ENCODE results near the gene THBS1. TPM values are rescaled to one million over a fixed set of nuclear protein-coding genes. Genes with fewer than 3 reads are reported as not detected.

THBS1 gene
- total RNA-seq, 2 experiments from 2014 or later, result 9.5 to 10.5 TPM

DNA sequence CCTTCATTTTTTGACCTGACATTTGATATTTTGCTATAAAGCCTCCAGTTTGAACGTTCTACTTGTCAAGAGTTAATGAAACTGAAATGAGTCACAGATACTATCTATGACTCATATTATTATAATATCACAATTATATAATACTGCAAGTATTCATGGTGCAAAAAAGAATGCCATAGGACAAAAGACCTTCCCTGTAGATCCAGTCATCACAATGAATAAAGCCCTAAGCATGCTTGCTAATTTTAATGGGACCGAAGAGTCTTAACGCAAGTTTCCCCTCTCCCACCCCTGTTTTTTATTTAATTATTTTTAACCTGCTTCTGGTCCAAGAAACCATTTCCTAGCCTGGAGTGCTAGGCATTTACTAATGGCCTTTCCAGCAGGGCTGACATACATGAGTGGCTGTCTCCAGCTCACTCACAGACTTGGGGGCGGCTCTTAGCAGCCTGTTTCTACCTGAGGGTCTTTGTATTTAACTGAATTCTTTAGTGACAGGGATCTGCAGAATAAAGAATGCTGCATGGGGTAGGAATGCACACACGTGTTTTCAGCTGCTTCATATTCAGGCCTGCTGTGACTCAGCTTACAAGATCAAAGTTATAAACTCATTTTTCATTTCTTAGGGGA lies 61.2 kb downstream of the THBS1 start:
- no peaks in the 10 kb centered on the region for H3K36me3 ChIP-seq (ENCODE audit: insufficient read depth, low read length)
- DNase-seq (no peak), ATAC-seq (ENCODE audit: poor library complexity) (peak; percentile 27)
- no peaks in the 10 kb centered on the region for H3K27me3 ChIP-seq (ENCODE audit: control insufficient read depth in 1 of 2, insufficient read depth in 2 of 2, low read length in 2 of 2)
- H3K4me1 ChIP-seq (ENCODE audit: insufficient read depth, low read length), result peaks cover 5% of the 10 kb centered on the region
- peaks cover 5% of the 10 kb centered on the region for H3K4me1 Mint-ChIP-seq (ENCODE audit: low read depth)
- H3K9me3 Mint-ChIP-seq, result no peaks in the 10 kb centered on the region
- POLR2A ChIA-PET, result interaction anchor here (1.0 to 2.6 kb wide), 3 partner anchors 8 to 17 kb away, joined by 3 to 9 read pairs (median 4); no protein-coding TSS in a partner anchor
- intact Hi-C loops (cut with DNase I, micrococcal nuclease), result no loop called here
- H3K4me3 ChIP-seq (ENCODE audit: low read length), result no peak overlapping the region
- peaks cover 5% of the 10 kb centered on the region for H3K27me3 Mint-ChIP-seq
- TF ChIP-seq, protein P1, sequence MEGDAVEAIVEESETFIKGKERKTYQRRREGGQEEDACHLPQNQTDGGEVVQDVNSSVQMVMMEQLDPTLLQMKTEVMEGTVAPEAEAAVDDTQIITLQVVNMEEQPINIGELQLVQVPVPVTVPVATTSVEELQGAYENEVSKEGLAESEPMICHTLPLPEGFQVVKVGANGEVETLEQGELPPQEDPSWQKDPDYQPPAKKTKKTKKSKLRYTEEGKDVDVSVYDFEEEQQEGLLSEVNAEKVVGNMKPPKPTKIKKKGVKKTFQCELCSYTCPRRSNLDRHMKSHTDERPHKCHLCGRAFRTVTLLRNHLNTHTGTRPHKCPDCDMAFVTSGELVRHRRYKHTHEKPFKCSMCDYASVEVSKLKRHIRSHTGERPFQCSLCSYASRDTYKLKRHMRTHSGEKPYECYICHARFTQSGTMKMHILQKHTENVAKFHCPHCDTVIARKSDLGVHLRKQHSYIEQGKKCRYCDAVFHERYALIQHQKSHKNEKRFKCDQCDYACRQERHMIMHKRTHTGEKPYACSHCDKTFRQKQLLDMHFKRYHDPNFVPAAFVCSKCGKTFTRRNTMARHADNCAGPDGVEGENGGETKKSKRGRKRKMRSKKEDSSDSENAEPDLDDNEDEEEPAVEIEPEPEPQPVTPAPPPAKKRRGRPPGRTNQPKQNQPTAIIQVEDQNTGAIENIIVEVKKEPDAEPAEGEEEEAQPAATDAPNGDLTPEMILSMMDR (IDR thresholded peaks at IDR 0.05), result no peak
- no peaks in the 10 kb centered on the region for H3K36me3 Mint-ChIP-seq (ENCODE audit: low read depth)
- peak overlapping the region; percentile 28 for H3K27ac Mint-ChIP-seq
- no peak overlapping the region for H3K27ac ChIP-seq (ENCODE audit: low read depth in 1 of 2, low read length in 2 of 2)
- no peak overlapping the region for H3K4me3 Mint-ChIP-seq
- H3K9me3 ChIP-seq (ENCODE audit: control insufficient read depth in 1 of 2, insufficient read depth in 1 of 2, low read length in 2 of 2), result peaks cover 0 to 6% of the 10 kb centered on the region in 2 experiments
- CTCF ChIA-PET, result interaction anchor here (1.3 to 2.1 kb wide), 4 partner anchors 12 to 115 kb away, joined by 4 to 9 read pairs (median 6); no protein-coding TSS in a partner anchor

DNA sequence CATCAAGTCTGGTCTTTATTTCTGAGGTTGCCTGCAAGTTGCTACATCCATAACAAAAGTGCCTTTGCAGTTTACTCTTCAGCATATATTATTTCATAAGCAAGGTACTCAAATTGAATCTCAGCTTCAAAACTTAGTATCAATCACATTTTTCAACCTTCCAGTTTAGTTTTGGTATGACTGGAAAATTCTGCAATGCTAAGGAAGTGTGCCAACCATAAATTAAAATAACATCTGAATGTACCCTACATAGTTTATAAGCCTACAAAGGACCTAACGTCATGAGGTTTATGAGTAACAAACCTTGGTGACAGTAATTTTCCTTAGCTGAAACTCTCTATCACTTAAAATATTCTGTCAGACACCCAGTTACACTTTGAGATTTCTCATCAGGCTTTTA lies 62.8 kb downstream of the THBS1 start:
- DNase-seq, result no peak
- Mint-ChIP-seq H3K27me3 (no peaks in the 10 kb centered on the region), H3K27ac (no peak overlapping the region), H3K4me3 (no peak overlapping the region), H3K4me1 (ENCODE audit: low read depth) (peaks cover 5% of the 10 kb centered on the region), H3K36me3 (ENCODE audit: low read depth) (no peaks in the 10 kb centered on the region), H3K9me3 (no peaks in the 10 kb centered on the region)
- H3K27me3 ChIP-seq (ENCODE audit: control insufficient read depth in 1 of 2, insufficient read depth in 2 of 2, low read length in 2 of 2), result no peaks in the 10 kb centered on the region
- no peak for ATAC-seq (ENCODE audit: poor library complexity)
- intact Hi-C loops (cut with DNase I, micrococcal nuclease), result no loop called here
- no peak overlapping the region for H3K4me3 ChIP-seq (ENCODE audit: low read length)
- ChIA-PET CTCF (interaction anchor here (1.4 kb wide), 1 partner anchor 42 kb away, joined by 4 read pairs; no protein-coding TSS in a partner anchor), POLR2A (no interaction called here)
- peaks cover 0 to 6% of the 10 kb centered on the region in 2 experiments for H3K9me3 ChIP-seq (ENCODE audit: control insufficient read depth in 1 of 2, insufficient read depth in 1 of 2, low read length in 2 of 2)
- TF ChIP-seq, protein P1 (IDR thresholded peaks at IDR 0.05), result no peak
- no peaks in the 10 kb centered on the region for H3K36me3 ChIP-seq (ENCODE audit: insufficient read depth, low read length)
- H3K4me1 ChIP-seq (ENCODE audit: insufficient read depth, low read length), result peaks cover 5% of the 10 kb centered on the region
- H3K27ac ChIP-seq (ENCODE audit: low read depth in 1 of 2, low read length in 2 of 2), result no peak overlapping the region

DNA sequence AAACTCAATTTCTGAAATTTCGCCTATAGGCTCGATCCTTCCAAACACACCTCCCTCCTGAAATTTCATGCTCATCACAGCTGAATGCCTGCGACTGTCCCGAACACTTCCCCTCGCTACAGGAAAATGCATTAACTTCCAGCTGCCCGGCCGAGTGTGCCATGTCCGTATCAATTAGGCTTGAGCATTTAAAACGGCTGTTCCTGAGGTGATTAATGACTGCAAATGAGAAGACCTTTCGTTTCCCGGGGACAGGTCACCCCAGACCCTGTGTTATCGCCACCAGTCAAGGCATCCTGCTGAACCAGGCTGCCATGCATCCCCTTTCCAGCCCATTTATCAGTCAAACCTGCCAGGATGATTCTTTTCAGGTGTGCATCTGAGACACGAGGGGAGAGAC lies 63.3 kb downstream of the THBS1 start:
- TF ChIP-seq, protein P1 (IDR thresholded peaks at IDR 0.05), result no peak
- DNase-seq, result no peak
- Mint-ChIP-seq H3K9me3 (no peaks in the 10 kb centered on the region), H3K27me3 (no peaks in the 10 kb centered on the region), H3K27ac (no peak overlapping the region), H3K4me3 (no peak overlapping the region), H3K36me3 (ENCODE audit: low read depth) (no peaks in the 10 kb centered on the region), H3K4me1 (ENCODE audit: low read depth) (peaks cover 5% of the 10 kb centered on the region)
- H3K27ac ChIP-seq (ENCODE audit: low read depth in 1 of 2, low read length in 2 of 2), result no peak overlapping the region
- H3K4me3 ChIP-seq (ENCODE audit: low read length), result no peak overlapping the region
- ATAC-seq (ENCODE audit: poor library complexity), result no peak
- intact Hi-C loops (cut with DNase I, micrococcal nuclease), result no loop called here
- H3K9me3 ChIP-seq (ENCODE audit: control insufficient read depth in 1 of 2, insufficient read depth in 1 of 2, low read length in 2 of 2), result peaks cover 0 to 6% of the 10 kb centered on the region in 2 experiments
- ChIA-PET POLR2A (no interaction called here), CTCF (interaction anchor here (1.4 kb wide), 1 partner anchor 42 kb away, joined by 4 read pairs; no protein-coding TSS in a partner anchor)
- H3K4me1 ChIP-seq (ENCODE audit: insufficient read depth, low read length), result peaks cover 5% of the 10 kb centered on the region
- no peaks in the 10 kb centered on the region for H3K27me3 ChIP-seq (ENCODE audit: control insufficient read depth in 1 of 2, insufficient read depth in 2 of 2, low read length in 2 of 2)
- no peaks in the 10 kb centered on the region for H3K36me3 ChIP-seq (ENCODE audit: insufficient read depth, low read length)

Measured in CD4-positive, alpha-beta T cell (primary cell).